HEK293T (cell line): ENCODE data around the gene MPO.

Experiments used
- ARNT ChIP-seq: fragments of 450-650 bp; IDR thresholded peaks from 2 replicates; pipeline ENCODE4 v1.6.1; 2017; ENCODE audit warnings: mild to moderate bottlenecking
- BHLHE40 ChIP-seq: fragments of 450-650 bp; IDR thresholded peaks from 2 replicates; pipeline ENCODE4 v1.6.1; 2016; ENCODE audit warnings: mild to moderate bottlenecking, moderate library complexity, borderline replicate concordance
- CTBP1 ChIP-seq: fragments of 450-650 bp; IDR thresholded peaks from 2 replicates; pipeline ENCODE4 v1.6.1; 2016; ENCODE audit warnings: borderline replicate concordance
- ELF4 ChIP-seq: fragments of 450-650 bp; IDR thresholded peaks from 2 replicates; pipeline ENCODE4 v1.6.1; 2017; ENCODE audit warnings: antibody characterized with exemption
- FOXM1 ChIP-seq: fragments of 450-650 bp; IDR thresholded peaks from 2 replicates; pipeline ENCODE4 v1.6.1; 2017; ENCODE audit warnings: mild to moderate bottlenecking, borderline replicate concordance
- L3MBTL2 ChIP-seq: fragments of 450-650 bp; conservative IDR thresholded peaks from 2 replicates; pipeline ENCODE4 v1.6.1; 2016; ENCODE audit warnings: mild to moderate bottlenecking
- PKNOX1 ChIP-seq: fragments of 450-650 bp; IDR thresholded peaks from 2 replicates; pipeline ENCODE4 v1.6.1; 2016
- SP1 ChIP-seq: fragments of 450-650 bp; IDR thresholded peaks from 2 replicates; pipeline ENCODE4 v1.6.1; 2017
- SUZ12 ChIP-seq: fragments of 450-650 bp; IDR thresholded peaks from 2 replicates; pipeline ENCODE4 v1.6.1; 2016; ENCODE audit warnings: mild to moderate bottlenecking
- TARDBP ChIP-seq: fragments of 450-650 bp; IDR thresholded peaks from 2 replicates; pipeline ENCODE4 v1.6.1; 2016
- ZNF384 ChIP-seq: fragments of 450-650 bp; IDR thresholded peaks from 2 replicates; pipeline ENCODE4 v1.6.1; 2016

- TF ChIP-seq L3MBTL2 = no peak
- TF ChIP-seq TARDBP = no peak
- no peak for TF ChIP-seq SUZ12
- TF ChIP-seq BHLHE40 = no peak
- TF ChIP-seq ZNF384 = no peak
- TF ChIP-seq FOXM1 = no peak
- no peak for TF ChIP-seq ARNT
- TF ChIP-seq SP1 = no peak
- TF ChIP-seq PKNOX1 = no peak
- TF ChIP-seq CTBP1 = no peak
- no peak for TF ChIP-seq ELF4
Measured at GRCh38 chr17:58278661-58279015, 2.1 kb downstream of the MPO start.
